Embryonic facial prominence (tissue), 1 donor: ENCODE data around the gene SH3D21.

Experiments used
- DNase-seq: peaks from one replicate; pipeline ENCODE4 v3.0.0-alpha.2; 2016; ENCODE audit errors: extremely low spot score

SH3D21 gene

DNA sequence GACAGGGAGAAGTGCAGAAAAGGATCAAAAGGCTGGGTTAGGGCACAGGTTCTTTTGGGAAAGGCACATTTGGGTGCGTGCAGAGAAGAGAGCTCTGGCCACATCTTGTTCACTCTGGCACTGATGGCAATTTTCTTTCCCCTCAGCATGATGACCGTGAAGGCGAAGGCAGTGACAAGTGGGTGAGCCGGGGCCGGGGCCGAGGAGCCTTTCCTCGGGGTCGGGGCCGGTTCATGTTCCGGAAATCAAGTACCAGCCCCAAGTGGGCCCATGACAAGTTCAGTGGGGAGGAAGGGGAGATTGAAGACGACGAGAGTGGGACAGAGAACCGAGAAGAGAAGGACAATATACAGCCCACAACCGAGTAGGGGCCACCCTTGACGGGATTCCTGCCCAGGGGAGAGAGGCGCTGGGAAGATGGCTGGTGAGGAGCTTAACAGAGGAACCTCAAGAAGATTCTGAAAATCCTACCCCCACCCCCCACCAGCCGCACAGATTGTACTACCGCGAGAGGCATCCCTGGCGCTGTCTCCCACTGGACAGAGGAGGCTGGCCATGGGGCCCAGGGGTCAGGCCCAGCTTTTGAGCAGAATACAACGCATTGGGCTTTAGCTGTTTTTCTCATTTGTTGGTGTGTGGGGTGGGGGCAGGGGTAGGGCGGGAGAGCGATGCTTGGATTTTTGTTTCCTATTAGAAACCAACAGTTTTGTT is 2.4 kb upstream of the SH3D21 start:
- no peak for DNase-seq

DNA sequence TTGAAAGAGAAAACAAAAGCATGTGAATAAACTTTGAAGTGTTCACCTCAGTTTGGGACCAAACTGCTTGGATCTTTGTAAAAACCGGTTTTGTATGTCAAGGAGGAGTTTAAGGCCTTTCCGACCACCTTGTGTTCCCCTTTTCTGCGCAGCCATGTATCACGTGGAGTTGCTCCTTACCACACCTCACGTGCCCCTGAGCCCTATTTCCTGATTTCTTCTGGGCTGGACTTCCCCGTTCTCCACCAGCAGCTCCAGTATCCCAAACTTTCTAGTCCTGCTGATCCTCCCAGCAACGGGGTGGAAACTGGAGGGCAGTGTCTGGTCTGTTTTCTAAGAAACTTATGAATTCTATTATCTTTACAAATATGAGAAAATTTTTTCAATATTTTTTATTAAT is 1.6 kb upstream of the SH3D21 start:
- no peak for DNase-seq

DNA sequence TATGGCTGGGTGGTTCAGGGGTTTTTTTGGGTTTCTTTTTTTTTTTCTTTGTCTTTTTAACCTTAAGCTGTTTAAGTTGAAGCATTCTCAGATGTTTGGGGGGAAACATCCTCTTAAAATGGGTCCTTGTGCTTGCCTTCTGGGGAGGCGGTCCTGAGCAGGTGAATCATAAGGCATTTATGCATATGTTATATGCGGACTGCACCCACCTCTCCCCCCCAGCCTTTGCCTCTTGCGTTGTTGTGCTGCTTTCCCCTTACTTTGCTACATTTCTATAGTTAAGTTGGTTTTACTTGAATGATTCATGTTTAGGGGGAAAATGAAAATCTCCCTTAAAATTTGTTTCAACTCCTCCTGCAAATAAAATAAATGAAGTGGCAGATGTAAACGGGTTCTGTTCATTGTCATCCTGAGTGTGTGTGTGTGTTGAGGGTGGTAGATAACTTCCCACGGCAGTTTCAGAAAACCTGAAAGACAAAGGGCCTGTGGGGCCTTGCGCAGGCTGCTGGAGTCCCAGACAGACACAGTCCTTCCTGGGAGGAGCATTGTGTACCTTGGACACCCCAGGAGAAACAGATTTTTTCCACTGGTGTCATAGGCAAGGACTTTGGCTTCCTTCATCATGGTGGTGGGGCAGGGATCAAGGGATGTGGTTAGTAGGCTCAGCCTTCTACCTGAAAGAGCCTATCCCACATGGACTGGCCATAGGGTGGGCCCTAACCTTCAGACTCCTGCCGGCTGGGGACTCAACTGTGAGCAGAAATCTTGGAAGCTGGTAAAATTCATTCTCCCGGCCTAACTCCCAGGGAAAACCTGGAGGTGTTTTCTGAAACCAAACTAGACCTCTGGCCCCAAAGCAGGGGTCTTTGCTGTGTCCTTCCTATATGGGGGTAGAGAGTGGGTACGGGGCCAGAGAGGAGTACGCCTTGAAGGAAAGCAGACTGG is 926 bp upstream of the SH3D21 start:
- no peak for DNase-seq

DNA sequence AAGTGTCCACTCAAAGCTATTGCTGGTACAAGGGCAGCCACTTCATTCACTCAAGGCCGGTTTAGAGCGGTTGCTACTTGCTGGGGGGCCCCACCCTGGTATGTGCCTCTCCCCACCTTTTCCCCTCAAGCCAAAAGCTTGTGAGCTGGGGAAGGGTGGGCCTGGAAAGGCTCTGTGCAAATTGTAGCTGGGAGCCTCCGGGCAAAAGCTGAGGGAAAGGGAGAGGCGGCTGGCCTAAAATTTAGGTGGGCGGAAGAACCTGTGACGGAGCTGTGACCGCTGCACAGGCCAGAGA is 306 bp upstream of the SH3D21 start:
- DNase-seq = no peak

DNA sequence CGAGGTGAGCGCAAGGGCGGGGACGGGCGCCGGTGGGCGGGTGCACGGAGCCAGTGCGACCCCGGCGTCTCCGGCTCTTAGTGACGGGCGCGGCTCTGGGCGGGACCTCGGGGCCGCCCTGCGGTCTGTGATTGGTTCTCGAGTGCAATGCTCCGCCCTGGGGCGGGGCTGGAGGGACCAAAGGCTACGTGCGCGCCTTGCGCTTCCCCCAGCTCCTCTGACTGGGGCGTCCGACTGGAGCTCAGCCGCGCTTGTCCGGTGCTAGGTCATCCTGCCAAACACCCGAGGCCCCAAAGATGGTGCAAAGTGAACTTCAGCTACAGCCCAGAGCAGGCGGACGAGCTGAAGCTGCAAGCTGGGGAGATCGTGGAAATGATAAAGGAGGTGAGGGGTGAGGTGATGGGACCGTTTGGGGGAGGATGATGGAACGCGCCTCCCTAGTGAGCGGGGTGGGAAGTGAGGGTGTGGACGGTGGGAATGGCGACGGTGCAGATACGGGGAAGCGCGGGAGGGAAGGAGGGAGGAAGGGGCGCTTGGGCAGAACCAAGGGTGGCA is 811 bp downstream of the SH3D21 start:
- peak; percentile 83 for DNase-seq

DNA sequence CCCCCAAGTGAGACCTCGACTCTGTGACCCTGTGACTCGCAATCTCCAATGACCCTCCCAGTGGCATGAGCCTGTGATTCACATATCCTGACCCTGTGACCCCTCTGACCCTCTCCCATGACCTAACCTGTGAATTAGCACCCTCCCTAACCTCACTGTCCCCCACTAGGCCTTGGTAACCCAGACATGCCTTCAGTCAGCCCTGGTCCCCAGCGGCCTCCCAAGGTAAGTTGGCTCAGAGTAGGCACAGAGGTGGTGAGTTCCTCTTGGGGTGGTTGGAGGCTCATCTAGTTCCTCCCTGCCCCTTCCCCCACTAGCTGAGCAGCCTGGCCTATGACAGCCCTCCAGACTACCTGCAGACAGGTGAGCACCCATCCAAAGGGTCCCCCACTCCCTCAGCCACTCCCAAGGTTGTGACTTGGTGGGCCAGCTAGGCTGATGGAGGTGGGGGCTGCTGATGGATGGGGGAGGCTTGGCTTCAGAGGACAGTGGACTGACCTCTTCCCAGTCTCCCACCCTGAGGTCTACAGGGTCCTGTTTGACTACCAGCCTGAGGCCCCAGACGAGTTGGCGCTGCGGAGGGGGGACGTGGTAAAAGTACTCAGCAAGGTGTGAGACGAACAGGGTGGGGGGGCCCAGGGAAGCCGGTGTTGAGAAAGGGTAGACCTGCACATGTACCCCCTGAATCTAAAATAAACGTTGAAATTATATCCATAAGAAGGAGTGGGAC is 1.6 kb downstream of the SH3D21 start:
- no peak for DNase-seq

DNA sequence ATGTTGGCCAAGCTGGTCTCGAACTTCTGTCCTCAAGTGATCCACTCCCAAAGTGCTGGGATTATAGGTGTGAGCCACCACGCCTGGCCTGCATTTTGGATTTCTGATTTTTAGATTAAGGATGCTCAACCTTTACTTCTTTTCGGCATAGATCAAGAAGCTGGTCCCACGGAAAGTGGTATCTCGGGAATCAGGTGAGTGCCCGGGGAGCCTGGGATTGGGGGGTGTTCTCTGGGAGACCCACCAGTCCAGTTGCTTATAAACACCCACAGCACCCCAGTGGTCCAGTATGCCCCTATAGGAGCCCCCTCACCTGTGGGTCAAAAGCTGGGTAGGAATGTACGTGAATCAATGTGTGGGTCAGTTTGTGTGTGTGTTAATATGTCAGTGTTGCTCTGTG is 3.2 kb downstream of the SH3D21 start:
- no peak for DNase-seq

DNA sequence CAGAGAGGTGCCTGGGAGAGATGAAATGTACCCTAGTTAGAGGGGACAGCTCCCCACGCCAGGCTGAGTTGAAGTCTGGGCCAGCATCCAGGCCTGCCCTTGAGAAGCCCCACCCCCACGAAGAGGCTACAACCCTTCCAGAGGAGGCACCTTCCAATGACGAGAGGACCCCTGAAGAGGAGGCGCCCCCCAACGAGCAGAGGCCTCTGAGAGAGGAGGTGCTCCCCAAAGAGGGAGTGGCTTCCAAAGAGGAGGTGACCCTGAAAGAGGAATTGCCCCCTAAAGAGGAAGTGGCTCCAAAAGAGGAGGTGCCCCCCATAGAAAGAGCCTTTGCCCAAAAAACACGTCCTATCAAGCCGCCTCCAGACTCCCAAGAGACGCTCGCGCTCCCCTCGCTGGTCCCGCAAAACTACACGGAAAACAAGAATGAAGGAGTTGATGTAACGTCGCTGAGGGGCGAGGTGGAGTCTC is 14.2 kb downstream of the SH3D21 start:
- no peak for DNase-seq

DNA sequence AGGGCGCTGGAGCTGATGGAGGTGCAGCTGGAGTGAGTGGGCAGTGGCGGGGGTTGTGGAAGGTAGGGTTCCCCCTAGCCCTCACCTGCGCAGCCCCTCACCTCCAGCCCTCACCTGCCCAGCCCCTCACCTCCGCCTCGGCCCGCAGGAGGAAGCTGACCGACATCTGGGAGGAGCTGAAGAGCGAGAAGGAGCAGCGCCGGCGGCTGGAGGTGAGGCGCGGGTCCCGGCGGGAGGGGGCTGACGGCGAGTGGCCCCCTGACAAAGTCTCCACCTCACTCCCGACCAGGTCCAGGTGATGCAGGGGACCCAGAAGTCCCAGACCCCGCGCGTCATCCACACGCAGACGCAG is 14.6 kb downstream of the SH3D21 start:
- DNase-seq = no peak

DNA sequence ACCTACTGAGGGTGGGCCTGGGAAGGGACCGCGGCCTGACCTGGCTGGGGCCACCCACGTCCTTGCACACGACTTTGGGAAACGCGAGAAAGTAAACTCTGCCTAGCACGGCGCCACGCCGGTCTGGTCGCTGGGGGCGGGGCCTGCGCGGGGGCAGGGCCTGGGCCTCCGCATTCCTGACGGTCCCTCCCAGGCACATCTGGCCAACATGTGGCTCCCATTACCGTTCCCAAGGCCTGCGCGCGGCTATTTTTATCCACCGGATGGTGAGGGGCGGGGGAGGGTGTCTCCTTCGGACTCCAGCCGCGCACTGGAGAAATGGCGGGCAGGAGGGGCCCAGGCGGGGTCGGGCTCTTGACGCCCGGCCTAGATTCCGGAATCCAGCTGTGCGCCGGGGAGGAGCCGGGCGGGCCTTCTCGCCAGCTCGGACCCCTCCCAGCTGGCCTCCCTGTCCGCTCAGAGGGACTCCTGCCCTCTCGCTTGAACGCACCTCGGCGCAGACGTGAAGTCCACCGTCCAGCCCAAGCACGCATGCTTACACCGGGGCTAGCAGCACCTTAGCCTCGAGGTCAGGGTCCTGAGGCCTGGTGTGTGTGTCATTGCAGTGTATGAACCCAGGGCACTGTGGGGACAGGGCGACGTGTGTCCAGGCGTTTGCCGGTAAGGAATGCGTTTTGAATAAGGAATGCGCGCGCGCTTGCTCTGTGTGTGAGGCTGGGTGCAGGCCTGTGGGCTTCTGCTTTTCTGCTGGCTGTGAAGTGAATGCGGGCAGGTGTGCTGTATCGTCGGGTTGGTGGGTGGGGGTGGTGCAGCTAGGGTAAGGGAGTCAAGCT is 15.2 kb downstream of the SH3D21 start:
- peak; percentile 84 for DNase-seq

DNA sequence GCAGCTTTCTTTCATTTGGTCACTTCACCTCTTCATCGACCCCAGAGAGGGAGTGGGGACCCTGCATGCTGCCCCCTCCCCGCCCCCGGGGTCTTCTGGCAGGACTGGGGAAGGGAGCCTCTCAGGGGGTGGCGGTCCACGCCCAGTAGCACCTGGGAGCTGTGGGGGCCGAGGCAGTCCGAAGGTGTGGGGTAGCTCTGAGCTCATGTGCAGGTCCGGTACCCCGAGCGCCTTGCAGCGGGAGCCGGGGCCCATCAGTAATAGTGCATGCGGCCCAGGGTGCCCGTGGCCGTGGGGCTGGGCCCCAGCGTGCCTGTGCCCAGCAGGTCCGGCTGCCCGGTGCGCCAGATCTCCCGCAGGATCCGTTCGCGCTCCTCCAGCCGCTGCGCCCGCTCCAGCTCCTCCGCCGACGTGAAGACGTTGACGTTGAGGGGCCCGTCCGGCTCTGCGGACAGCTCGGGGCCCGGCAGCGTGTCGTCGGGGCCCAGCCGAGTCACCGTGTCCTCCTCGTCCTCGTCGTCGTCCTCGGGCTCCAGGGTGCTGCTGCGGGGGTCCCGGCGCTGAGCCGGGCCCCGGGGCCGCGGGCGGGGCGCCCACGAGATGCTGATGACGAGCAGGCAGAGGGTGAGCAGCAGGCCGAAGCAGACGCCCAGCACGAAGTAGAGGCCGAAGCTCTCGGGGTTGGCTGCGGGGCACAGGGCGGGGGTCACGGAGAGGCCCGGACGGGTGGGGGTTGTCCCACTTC is 16.0 kb downstream of the SH3D21 start:
- no peak for DNase-seq

DNA sequence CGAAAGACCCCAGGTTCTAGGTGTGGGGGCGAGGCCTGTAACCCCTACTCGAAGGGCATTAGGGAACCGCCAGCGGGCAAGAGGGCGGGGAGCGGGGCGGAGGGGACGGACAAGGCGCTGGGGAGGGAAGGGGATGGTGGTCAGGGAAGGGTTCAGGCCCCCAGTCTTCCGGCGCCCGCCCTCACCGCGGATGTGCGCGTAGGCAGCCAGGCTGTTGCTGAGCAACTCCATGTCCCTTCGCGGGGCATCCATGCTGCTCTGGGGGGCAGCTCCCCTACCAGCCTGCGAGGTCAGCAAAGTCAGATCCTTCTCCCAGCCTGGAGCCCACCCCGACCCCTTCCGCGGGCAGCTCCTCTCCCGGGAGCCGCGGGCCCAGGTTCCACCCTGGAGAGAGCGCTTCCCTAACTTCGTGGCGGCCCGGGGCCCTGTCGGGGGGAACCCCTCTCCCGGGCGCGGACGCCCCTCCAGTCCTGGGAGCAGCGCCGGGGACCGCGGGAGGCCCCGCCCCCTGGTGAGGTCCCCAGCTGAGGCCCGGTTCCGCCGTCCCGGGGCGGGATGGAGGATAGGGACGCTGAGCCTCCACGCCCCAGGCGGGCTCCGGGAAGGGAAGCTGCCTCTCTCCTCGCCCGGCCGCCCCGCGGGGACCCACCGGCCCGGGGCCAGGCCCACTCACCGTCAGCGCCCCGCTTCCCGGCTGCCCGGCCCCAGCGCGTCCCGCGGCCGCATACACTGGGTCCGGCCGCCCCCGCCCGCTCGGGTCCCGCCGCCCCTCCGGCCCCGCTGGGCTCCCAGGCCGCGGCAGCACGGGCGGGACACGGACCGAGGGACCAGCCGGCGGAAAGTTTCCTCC is 16.8 kb downstream of the SH3D21 start:
- no peak for DNase-seq

DNA sequence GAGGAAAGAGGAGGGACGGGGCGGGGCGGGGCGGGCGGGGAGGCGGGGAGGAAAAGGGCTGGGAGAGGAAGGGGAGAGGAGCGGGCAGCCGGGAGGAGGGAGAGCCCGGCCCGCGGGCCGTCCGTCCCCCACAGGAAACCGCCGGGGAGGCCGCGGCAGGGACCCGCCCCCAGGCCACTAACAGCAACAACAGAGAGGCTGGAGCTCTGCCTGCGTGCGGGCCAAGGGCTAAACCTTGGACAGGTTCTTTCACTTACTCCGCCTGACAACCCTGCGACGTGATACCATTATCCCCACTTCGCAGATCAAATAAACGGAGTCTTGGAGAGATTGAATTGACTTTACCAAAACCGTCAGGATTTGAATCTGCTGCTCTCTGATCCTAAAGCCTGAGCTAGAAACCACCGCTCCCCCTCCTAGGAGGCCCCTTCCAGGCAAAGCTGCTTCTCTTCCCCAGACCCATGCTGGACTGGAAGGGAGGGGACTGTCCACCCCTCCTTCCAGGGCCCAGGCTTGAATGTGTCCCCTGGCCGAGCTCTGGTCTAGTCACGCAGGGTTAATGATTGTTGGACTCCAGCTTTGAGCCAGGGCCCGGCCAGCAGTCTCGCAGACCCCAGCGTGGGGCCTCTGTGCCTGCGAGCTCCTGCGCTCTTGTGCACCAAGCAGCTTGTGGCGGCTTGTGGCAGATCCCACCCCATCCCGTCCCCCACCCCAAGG is 17.6 kb downstream of the SH3D21 start, which contains the start of gene EVA1B:
Gene EVA1B (minus strand): TSS at position 10 of the 717 bp plus-strand sequence. CDS start 608 bp downstream, outside the sequence.
- peak; percentile 72 for DNase-seq

DNA sequence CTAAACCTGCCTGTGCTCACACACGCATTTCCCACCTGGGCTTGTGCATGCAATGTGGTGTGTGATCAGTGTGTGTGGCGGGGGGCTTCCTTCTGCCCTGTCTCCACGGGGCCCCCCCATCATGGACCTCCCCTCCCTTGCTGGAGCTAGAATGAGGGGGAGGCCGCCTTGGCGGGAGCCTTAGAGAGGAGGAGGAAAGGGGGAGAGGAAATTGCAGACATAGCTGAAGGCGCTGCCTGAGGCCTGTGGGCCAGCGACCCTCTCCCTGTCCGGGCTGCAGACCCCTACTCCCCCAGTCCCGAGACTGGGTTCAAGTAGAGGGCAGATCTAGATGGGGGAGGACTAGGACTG is 18.2 kb downstream of the SH3D21 start:
- DNase-seq = no peak

DNA sequence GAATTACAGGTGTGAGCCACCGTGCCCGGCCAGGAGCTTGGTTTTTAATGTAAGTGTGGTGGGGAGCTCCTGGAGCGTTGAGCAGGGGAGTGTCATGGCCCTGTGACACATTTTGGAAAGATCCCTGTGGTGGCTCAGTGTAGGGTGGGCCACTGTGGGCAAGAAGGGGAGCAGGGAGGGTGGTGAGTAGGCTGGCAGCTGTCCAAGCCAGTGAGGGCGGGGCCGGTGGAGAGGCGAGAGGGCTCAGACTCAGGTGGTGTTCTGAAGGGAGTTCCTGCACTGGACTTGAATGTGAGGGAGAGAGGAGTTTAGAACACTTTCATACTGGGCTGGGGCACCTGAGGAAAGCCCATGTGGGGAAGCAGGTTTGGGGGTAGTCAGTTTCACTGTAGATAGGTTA is 20.3 kb downstream of the SH3D21 start:
- DNase-seq = no peak

DNA sequence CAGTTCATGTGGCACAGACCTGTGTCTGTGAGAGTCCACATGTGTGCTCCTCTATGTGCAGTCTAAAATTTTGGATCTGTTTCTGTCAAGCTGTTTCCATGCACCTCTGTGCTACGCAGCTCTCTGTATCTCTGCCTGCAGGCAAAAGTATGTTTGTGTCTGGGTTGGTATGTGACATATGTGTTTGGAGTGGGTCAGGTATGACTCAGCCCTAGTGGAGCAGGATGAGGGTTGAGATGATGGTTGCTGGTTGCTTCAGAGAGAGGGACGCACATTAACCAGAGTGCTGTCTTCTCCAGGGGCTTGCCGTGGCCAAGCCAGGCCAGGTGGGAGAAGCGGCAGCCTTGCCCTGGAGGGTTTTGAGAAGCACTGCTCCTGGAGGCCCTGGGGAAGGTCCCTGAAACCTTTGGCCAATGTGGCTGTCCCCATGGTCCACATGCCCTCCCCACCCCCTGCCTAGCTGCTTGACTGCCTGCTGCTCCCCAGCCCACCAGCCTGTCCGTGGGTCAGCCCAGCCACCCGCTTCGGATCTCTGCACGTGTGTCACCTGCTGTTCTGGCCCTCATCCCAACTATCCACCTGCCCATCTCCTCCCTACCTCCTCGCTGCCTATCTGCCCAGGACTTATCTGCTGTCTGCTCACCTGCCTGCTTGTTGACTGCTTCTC is 21.4 kb downstream of the SH3D21 start:
- no peak for DNase-seq

DNA sequence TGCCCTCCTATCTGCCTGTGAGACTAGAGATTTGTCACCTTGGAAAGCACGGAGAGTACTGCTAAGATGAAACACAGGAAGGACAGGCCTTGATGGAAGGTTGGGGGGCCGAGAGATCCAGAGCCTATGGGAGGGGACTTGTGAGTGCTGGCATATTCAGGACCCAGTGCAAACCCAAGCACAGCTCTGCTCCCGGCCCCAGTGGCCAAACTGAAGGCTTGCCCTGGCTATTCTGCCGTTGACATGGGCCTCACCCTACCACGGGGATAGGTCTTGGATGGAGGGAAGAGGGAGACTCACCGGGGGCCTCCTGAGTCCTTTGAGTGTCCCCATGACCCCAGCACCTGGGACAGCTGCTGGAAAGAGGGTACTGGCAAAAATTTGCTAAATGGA is 21.9 kb downstream of the SH3D21 start:
- DNase-seq = no peak

DNA sequence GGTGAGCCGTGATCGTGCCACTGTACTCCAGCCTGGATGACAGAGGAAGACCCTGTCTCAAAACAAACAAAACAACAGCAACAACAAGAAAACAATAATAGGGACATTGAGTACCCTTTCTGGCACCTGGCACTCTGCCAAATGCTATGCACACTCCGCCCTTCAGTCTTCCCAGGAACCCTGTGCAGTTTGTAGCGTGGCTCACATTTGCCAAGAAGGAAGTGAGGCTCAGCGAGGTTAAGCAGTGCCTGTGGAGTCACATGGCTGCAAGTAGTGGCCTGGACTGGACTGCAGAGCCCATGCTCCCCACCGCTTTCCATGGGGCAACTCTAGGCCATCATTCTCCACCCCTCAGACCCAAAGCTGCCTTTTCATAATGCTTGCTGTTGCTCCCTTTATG is 22.5 kb downstream of the SH3D21 start:
- DNase-seq = no peak

DNA sequence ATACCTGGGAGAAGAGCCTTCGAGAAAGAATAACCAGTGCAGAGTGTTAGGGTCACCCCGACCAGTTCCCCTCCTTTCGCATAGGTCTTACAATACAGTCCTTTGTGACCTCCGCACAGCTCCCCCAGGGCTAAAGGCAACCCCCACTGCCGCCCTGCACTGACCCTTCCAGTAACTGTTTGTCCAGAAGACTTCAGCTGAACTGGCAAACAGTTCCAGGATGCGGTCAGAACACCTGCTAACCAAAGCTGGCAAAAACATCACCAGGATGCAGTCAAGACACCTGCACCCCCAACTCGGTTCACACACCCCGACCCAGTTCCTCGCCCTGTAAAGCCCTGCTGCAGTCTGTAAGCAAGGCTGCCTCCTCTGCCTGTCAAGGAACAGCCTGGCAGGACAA is 23.6 kb downstream of the SH3D21 start:
- DNase-seq = no peak
